Psoas muscle (tissue), 8 donors: ENCODE results near the gene NDRG3. TPM values are rescaled to one million over a fixed set of nuclear protein-coding genes. Genes with fewer than 3 reads are reported as not detected.

ENCODE experiments used
- ATAC-seq, 4 donors: fragments of 200-7000 bp; cut with Tn5 transposase; one replicate each; pipeline ENCODE4 v1.9.1; 2020; ENCODE audit warnings: moderate library complexity in 3 of 4, mild to moderate bottlenecking in 2 of 4
- DNase-seq, 2 donors: peaks; one replicate each; pipeline ENCODE4 v3.0.0-alpha.2; 2020
- H3K27ac ChIP-seq: fragments of 200-600 bp; one replicate; pipeline ENCODE4 v1.8.0; 2022
- H3K27me3 ChIP-seq, 3 donors: fragments of 200-600 bp in 1 of 3; one replicate each; pipeline versions ENCODE4 v1.6.1 to v1.8.0; 2013 to 2022; ENCODE audit warnings: low read length in 2 of 3, mild to moderate bottlenecking in 2 of 3, moderate library complexity in 1 of 3; ENCODE audit not compliant: insufficient read depth in 3 of 3
- H3K36me3 ChIP-seq, 2 donors: fragments of 200-600 bp in 1 of 2; one replicate each; pipeline versions ENCODE4 v1.6.1 to v1.8.0; 2013 to 2022; ENCODE audit warnings: low read depth in 1 of 2, mild to moderate bottlenecking in 1 of 2, moderate library complexity in 1 of 2; ENCODE audit not compliant: insufficient read depth in 1 of 2
- H3K4me1 ChIP-seq: fragments of 200-600 bp; one replicate; pipeline ENCODE4 v1.8.0; 2022
- H3K4me3 ChIP-seq: fragments of 200-600 bp; one replicate; pipeline ENCODE4 v1.8.0; 2022; ENCODE audit warnings: mild to moderate bottlenecking
- H3K9me3 ChIP-seq: fragments of 200-600 bp; one replicate; pipeline ENCODE4 v1.8.0; 2022
- CTCF ChIP-seq: fragments of 200-600 bp; IDR thresholded peaks from one replicate; pipeline ENCODE4 v1.8.0; 2022; ENCODE audit warnings: antibody characterized with exemption
- WGBS, 3 donors: extraction: QIAGEN DNeasy Blood & Tissue Kit; methylation state at CpG; one replicate each; pipeline versions ENCODE4 v1.1.6 to v1.1.7; 2013; 5-methylcytosine and 5-hydroxymethylcytosine counted together
- intact Hi-C, 2 donors: fragments of 100-400 bp; cut with DNase I; formaldehyde crosslinking; loops; one replicate each; pipeline versions ENCODE4 v1.11.0 to v1.14.2; 2022
- polyA plus RNA-seq, 3 donors: library from polyadenylated mRNA; stranded (reverse); fragments of 200-250 nt; gene quantifications; one replicate each; pipeline ENCODE4 v1.2.3, GENCODE V29; 2013
- total RNA-seq, 4 donors: library from RNA; stranded (reverse); fragmentation: NEBNext Ultra II Directional in 2 of 4; extraction: Animal tissue kit (Norgen Biotek cat#: 25700) in 2 of 4; gene quantifications; one replicate each; pipeline versions ENCODE4 v1.2.1 to v1.2.4, GENCODE V29; 2021 to 2023
- donor health status: healthy with polysubstance abuse.
- donor health status: DM: no; HTN: no; CAD: no; lungs with moderate emphysema.
- donor health status: Bipolar disorder and iron deficiency.
- donor health status: healthy.
- donor health status: DM: yes; HTN: yes; CAD: no.
- donor health status: DM: no; HTN: no; CAD: no.
- donor health status: DM: no; HTN: no; CAD: no.
- donor health status: DM: yes; HTN: yes; CAD: no.

NDRG3 gene
- total and polyA plus RNA-seq, 7 donors, result 4.3 to 25.1 (median 10.8) TPM

DNA sequence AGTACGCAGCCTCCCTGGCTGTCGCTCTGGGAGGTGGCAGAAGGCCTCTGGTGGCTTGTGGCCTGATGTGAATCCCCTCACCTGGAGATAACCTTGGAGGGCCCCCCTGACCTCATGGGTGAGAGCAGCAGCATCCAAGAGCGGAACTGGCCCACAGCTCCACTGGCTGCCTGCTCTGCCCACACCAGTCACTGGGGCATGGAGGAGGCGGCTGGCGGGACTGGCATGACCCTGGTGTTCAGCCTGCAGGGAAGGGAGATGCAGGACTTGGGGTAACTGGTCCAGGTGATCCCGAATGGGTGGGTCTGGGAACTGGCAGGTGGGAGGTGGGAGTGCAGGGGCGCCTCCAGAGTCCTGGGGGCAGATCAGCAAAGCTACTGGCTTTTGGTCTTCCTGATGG is 38.2 kb upstream of the NDRG3 start:
- Histone ChIP-seq H3K4me1 (peaks cover 5% of the 10 kb centered on the region), H3K4me3 (no peak overlapping the region), H3K36me3 (peaks cover 0 to 17% of the 10 kb centered on the region in 2 donors), H3K27ac (no peak overlapping the region), H3K9me3 (no peaks in the 10 kb centered on the region), H3K27me3 (no peaks in the 10 kb centered on the region)
- WGBS, 3 donors, result 95 to 98% (median 95%) methylated on average over 7 of the region's 7 CpGs
- DNase-seq (no peak), ATAC-seq (no peak)
- intact Hi-C loops, result no loop called here
- TF ChIP-seq CTCF, result no peak

DNA sequence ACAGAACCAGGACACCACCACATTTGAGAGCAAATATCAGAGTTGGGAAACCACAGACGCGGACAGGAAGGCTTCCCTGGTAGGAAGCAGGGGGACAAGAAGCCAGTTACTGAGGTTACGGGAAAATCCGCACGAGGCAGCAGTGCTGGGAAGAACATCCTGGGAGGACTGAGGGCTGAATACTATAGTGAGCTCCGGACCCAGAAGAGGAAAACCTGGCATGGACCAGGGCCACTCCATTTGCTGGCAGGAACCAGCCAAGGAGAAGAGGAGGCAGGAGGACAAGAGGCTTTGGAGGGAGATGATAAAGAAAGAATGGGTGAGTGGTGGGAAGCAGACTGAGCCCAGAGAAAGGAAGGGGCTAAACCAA is 33.8 kb upstream of the NDRG3 start:
- no peak overlapping the region for H3K27ac ChIP-seq
- H3K36me3 ChIP-seq, result no peaks in the 10 kb centered on the region
- no peak for DNase-seq
- no peak overlapping the region for H3K4me3 ChIP-seq
- WGBS, 3 donors, result 68 to 76% (median 75%) methylated on average over 6 of the region's 6 CpGs
- no peaks in the 10 kb centered on the region for H3K27me3 ChIP-seq
- H3K9me3 ChIP-seq, result no peaks in the 10 kb centered on the region
- intact Hi-C loops, result no loop called here
- no peak for TF ChIP-seq CTCF
- H3K4me1 ChIP-seq, result no peaks in the 10 kb centered on the region
- no peak for ATAC-seq

DNA sequence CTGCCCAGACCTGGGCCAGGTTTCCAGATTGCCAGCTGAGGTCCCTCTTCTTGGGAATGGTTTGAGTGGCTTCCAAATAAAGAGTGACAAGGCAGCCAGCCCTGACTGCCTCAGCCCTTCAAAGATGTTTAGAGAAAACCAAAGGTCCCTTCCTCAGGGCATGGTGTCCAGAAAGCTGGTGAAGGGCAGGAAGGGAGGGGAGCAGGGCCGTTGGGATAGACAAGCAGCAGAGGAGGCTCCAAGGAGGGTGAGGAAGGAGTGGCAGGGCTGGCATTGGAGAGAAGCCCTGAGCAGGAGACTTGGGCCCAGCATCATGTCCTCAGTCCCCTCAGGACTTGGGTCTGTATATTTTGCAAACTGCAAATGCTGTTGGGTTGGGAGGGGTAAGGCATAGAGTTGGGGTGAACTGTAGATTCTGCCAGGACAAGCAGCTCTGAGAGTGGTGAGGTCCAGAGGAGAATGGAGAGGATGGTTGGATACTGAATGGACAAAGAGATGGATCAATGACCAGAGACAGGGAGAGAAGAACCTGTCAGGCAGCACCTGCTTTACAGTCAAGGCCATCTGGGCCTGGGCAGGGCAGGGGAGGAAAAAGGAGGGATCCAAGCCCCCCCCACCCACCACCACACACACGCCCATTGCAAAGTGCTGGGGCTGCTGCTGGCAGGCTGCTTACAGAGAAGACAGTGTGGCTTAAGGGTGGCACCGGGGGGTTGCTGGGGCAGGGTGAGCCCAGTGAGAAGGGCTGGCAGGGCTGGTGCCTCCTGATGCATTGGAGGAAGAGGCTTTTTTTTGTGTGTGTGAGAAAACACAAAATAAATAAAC is 33.2 kb upstream of the NDRG3 start:
- Histone ChIP-seq H3K4me3 (no peak overlapping the region), H3K9me3 (no peaks in the 10 kb centered on the region), H3K27ac (no peak overlapping the region), H3K27me3 (no peaks in the 10 kb centered on the region), H3K4me1 (no peaks in the 10 kb centered on the region), H3K36me3 (no peaks in the 10 kb centered on the region)
- no peak for TF ChIP-seq CTCF
- ATAC-seq, result no peak
- intact Hi-C loops, result no loop called here
- no peak for DNase-seq
- whole genome bisulfite sequencing, 3 donors, result 61 to 63% (median 63%) methylated on average over 3 of the region's 3 CpGs

DNA sequence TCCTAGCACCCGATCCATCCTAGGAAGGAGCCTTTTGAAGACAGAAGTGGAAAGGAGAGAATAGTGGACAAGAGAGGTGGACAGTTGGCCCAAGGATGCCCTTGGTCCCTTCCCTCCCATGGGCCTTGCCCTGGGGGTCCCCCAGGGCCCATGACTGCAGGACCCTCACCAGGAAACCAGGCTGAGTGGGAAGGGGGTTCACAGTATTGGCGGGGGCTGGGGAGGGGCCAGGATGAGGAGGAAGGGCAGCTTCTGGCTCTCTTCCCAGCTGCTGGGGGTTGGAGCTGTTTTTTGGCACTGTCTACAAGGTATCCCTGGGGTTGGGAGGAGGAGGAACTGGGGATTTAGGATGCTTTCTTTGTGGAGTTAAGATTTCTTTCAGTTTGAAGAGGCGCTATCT is 31.7 kb upstream of the NDRG3 start:
- DNase-seq (no peak), ATAC-seq (no peak)
- 44 to 48% (median 47%) methylated on average over 3 of the region's 3 CpGs for whole genome bisulfite sequencing, 3 donors
- no peak overlapping the region for H3K4me3 ChIP-seq
- no peaks in the 10 kb centered on the region for H3K36me3 ChIP-seq
- H3K27ac ChIP-seq, result no peak overlapping the region
- H3K27me3 ChIP-seq, result no peaks in the 10 kb centered on the region
- intact Hi-C loops, result no loop called here
- no peaks in the 10 kb centered on the region for H3K9me3 ChIP-seq
- TF ChIP-seq CTCF, result no peak
- H3K4me1 ChIP-seq, result peaks cover 5% of the 10 kb centered on the region

GRCh38 chr20:36777167-36777566 is 31.3 kb upstream of the NDRG3 start:
- Histone ChIP-seq H3K9me3 (no peaks in the 10 kb centered on the region), H3K27ac (no peak overlapping the region), H3K36me3 (no peaks in the 10 kb centered on the region), H3K4me1 (peaks cover 5% of the 10 kb centered on the region), H3K27me3 (no peaks in the 10 kb centered on the region), H3K4me3 (no peak overlapping the region)
- WGBS, 3 donors, result 19 to 32% (median 27%) methylated on average over 3 of the region's 3 CpGs
- DNase-seq (no peak), ATAC-seq (no peak)
- intact Hi-C loops, result no loop called here
- TF ChIP-seq CTCF, result no peak
